NB4 (cell line): Measurements from ENCODE around the gene ARHGEF5.

Source experiments
- DNase-seq: peaks from one replicate; pipeline ENCODE4 v3.0.0; 2010; ENCODE audit warnings: low read depth
- H3K4me3 ChIP-seq: one replicate; pipeline ENCODE4 v1.5.1; 2011; ENCODE audit warnings: mild to moderate bottlenecking, low read depth, low read length, moderate library complexity
- CTCF ChIP-seq: IDR thresholded peaks from one replicate; pipeline ENCODE4 v1.5.1; 2012; ENCODE audit warnings: low read depth, low read length
- MYC ChIP-seq: IDR thresholded peaks from 2 replicates; pipeline ENCODE4 v1.6.1; 2011; ENCODE audit warnings: low read depth, low read length
- POLR2A ChIP-seq: IDR thresholded peaks from 2 replicates; pipeline ENCODE4 v1.6.1; 2011; ENCODE audit warnings: mild to moderate bottlenecking; ENCODE audit not compliant: insufficient read length; ENCODE audit errors: extremely low read depth
- TF ChIP-seq, protein P1 (sequence below): IDR thresholded peaks from 2 replicates; pipeline ENCODE4 v1.6.1; 2011; ENCODE audit warnings: low read depth, low read length

Gene ARHGEF5

DNA sequence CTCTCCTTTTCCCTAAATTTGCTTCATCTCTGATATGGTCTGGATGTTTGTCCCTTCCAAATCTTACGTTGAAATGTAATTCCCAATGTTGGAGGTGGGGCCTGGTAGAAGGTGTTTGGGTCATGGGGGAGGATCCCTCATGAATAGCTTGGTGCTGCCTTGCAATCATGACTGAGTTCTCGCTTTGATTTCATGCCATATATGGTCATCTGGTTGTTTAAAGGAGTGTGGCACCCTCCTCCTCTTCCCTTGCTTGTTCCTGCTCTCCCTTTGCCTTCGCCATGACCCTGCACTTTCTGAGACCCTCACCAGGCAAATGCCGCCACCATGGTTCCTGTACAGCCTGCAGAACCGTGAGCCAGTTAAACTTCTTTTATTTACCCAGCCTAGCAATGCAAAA, 33.7 kb downstream of the ARHGEF5 start:
- no peak for TF ChIP-seq POLR2A
- TF ChIP-seq, protein P1, sequence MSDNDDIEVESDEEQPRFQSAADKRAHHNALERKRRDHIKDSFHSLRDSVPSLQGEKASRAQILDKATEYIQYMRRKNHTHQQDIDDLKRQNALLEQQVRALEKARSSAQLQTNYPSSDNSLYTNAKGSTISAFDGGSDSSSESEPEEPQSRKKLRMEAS, result no peak
- no peak for TF ChIP-seq CTCF
- no peak for TF ChIP-seq MYC
- H3K4me3 ChIP-seq, result no peak overlapping the region
- DNase-seq, result no peak

- TF ChIP-seq MYC (no peak), CTCF (no peak), POLR2A (no peak)
- TF ChIP-seq, protein P1, result no peak
- no peak overlapping the region for H3K4me3 ChIP-seq
- no peak for DNase-seq
Observed at GRCh38 chr7:144390481-144390880, 35.3 kb downstream of the ARHGEF5 start.

- DNase-seq, result no peak
- H3K4me3 ChIP-seq, result no peak overlapping the region
- TF ChIP-seq, protein P1, result no peak
- TF ChIP-seq CTCF (no peak), MYC (no peak), POLR2A (no peak)
Observed at GRCh38 chr7:144391014-144391413, 35.8 kb downstream of the ARHGEF5 start.

DNA sequence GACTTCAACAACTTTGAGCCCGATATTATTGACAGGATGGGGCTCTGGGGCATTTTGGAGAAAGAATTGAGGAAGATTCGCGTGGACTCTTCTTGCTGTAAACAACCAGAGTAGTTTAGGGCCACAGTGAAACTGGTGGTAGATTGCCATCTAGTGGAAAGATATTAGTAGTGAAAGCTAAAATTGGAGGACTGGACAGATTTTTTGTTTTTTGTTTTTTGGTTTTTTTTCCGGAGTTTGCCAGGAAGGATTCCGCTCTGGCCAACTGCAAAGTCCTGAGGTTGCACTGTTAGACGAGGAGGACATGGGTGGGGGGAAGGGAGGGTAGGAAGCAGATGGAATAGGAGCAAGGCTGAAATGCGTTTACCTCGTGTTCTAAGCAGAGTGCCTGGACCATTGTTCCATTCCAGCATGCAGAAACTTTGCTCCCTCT, 36.6 kb downstream of the ARHGEF5 start:
- TF ChIP-seq CTCF, result peak; percentile 57
- TF ChIP-seq, protein P1, result no peak
- DNase-seq, result peak; percentile 62
- H3K4me3 ChIP-seq, result no peak overlapping the region

GRCh38 chr7:144397086-144397485, 41.9 kb downstream of the ARHGEF5 start:
- DNase-seq, result no peak
- no peak overlapping the region for H3K4me3 ChIP-seq
- no peak for TF ChIP-seq POLR2A
- no peak for TF ChIP-seq MYC
- TF ChIP-seq, protein P1, result no peak
- TF ChIP-seq CTCF, result no peak

GRCh38 chr7:144398291-144398690, 43.1 kb downstream of the ARHGEF5 start:
- TF ChIP-seq POLR2A (no peak), CTCF (no peak), MYC (no peak)
- TF ChIP-seq, protein P1, result no peak
- H3K4me3 ChIP-seq, result no peak overlapping the region
- no peak for DNase-seq
